Kidney tubule cell (primary cell): Measurements from ENCODE around the gene CYP2F1.
"Not testable (repeated sequence)": the region's sequence is repeated elsewhere in the genome, so short reads cannot be mapped to it uniquely, and the experiment has no call there.

Source experiments
- DNase-seq: peaks from one replicate; pipeline ENCODE4 v3.0.0-alpha.2; 2018; ENCODE audit warnings: low spot score

Gene CYP2F1

GRCh38 chr19:41127362-41127761 lies 13.1 kb downstream of the CYP2F1 start:
- not testable (repeated sequence) for DNase-seq

- DNase-seq = peak; percentile 81
These were observed 13.6 kb downstream of the CYP2F1 start for GRCh38 chr19:41127801-41128300.

GRCh38 chr19:41128692-41129091 lies 14.5 kb downstream of the CYP2F1 start:
- DNase-seq = no peak

GRCh38 chr19:41131186-41131585 lies 17.0 kb downstream of the CYP2F1 start:
- DNase-seq = no peak

- DNase-seq = no peak
These were observed 19.0 kb downstream of the CYP2F1 start for GRCh38 chr19:41133260-41133659.

GRCh38 chr19:41134616-41135015 lies 20.4 kb downstream of the CYP2F1 start:
- no peak for DNase-seq

- DNase-seq = peak; percentile 45
These were observed 21.5 kb downstream of the CYP2F1 start for GRCh38 chr19:41135390-41136384.

- no peak for DNase-seq
These were observed 22.6 kb downstream of the CYP2F1 start for GRCh38 chr19:41136636-41137455.

GRCh38 chr19:41144403-41144802 lies 30.2 kb downstream of the CYP2F1 start:
- peak; percentile 77 for DNase-seq

GRCh38 chr19:41149831-41150230 lies 35.6 kb downstream of the CYP2F1 start:
- no peak for DNase-seq

- not testable (repeated sequence) for DNase-seq
These were observed 36.8 kb downstream of the CYP2F1 start for GRCh38 chr19:41150986-41151385.

- DNase-seq = no peak
These were observed 39.8 kb downstream of the CYP2F1 start for GRCh38 chr19:41154060-41154459.

- no peak for DNase-seq
These were observed 42.0 kb downstream of the CYP2F1 start for GRCh38 chr19:41156207-41156606.

- DNase-seq = no peak
These were observed 45.6 kb downstream of the CYP2F1 start for GRCh38 chr19:41159881-41160280.

- no peak for DNase-seq
These were observed 47.7 kb downstream of the CYP2F1 start for GRCh38 chr19:41161903-41162302.

GRCh38 chr19:41166944-41167804 lies 52.9 kb downstream of the CYP2F1 start:
- DNase-seq = no peak

- no peak for DNase-seq
These were observed 58.3 kb downstream of the CYP2F1 start for GRCh38 chr19:41172297-41173164.

- DNase-seq = no peak
These were observed 60.2 kb downstream of the CYP2F1 start for GRCh38 chr19:41174297-41174928.

- peak; percentile 94 for DNase-seq
These were observed 61.9 kb downstream of the CYP2F1 start for GRCh38 chr19:41175801-41176777.
